Esophagus muscularis mucosa (tissue), 3 donors: ENCODE results near the gene SIRPG.

Experiments
- CTCF ChIP-seq, 3 experiments: fragments of 200-600 bp in 2 of 3; fragments of 450-650 bp in 1 of 3; sonication (generic) in 2 of 3; IDR thresholded peaks; one replicate each; pipeline ENCODE4 v1.5.1; 2017 to 2019; ENCODE audit warnings: antibody characterized with exemption in 3 of 3, mild to moderate bottlenecking in 2 of 3, moderate library complexity in 1 of 3
- EP300 ChIP-seq: sonication (generic); formaldehyde crosslinking; IDR thresholded peaks from one replicate; pipeline ENCODE4 v1.6.1; 2017; ENCODE audit warnings: antibody characterized with exemption

GRCh38 chr20:1587781-1588532 is 69.6 kb downstream of the SIRPG start:
- TF ChIP-seq CTCF (IDR thresholded peaks at IDR 0.05) (no peak), EP300 (no peak)
